Liver (tissue), 9 donors: ENCODE results near the gene PHC1. TPM values are rescaled to one million over a fixed set of nuclear protein-coding genes. Genes with fewer than 3 reads are reported as not detected.
A peak's percentile ranks its signal among the peaks of the same experiment; 100 is the strongest.

Source experiments
- DNase-seq: peaks from one replicate; pipeline ENCODE4 v3.0.0-alpha.2; 2017; ENCODE audit warnings: low spot score
- H3K27ac ChIP-seq, 2 donors: one replicate each; pipeline ENCODE4 v1.7.0; 2013; ENCODE audit warnings: inconsistent platforms in 2 of 2, low read length in 2 of 2, control low read depth in 1 of 2, low read depth in 1 of 2, mild to moderate bottlenecking in 1 of 2
- H3K27me3 ChIP-seq, 4 donors: one replicate each; pipeline versions ENCODE4 v1.6.1 to v1.7.0; 2013; ENCODE audit warnings: low read length in 3 of 4, inconsistent platforms in 1 of 4, mild to moderate bottlenecking in 1 of 4, moderate library complexity in 1 of 4; ENCODE audit not compliant: control insufficient read depth in 4 of 4, insufficient read depth in 4 of 4
- H3K36me3 ChIP-seq, 4 donors: one replicate each; pipeline versions ENCODE4 v1.6.1 to v1.7.0; 2013; ENCODE audit warnings: low read length in 3 of 4, mild to moderate bottlenecking in 3 of 4, low read depth in 1 of 4, moderate library complexity in 1 of 4; ENCODE audit not compliant: control insufficient read depth in 4 of 4, insufficient read depth in 3 of 4
- H3K4me1 ChIP-seq, 4 donors: one replicate each; pipeline versions ENCODE4 v1.6.1 to v1.7.0; 2013; ENCODE audit warnings: low read length in 3 of 4, mild to moderate bottlenecking in 3 of 4, moderate library complexity in 1 of 4; ENCODE audit not compliant: control insufficient read depth in 4 of 4, insufficient read depth in 4 of 4
- H3K4me3 ChIP-seq, 3 donors: one replicate each; pipeline versions ENCODE4 v1.6.1 to v1.7.0; 2013; ENCODE audit warnings: low read length in 3 of 3, control low read depth in 1 of 3, low read depth in 1 of 3, mild to moderate bottlenecking in 1 of 3
- H3K9ac ChIP-seq, 2 donors: one replicate each; pipeline ENCODE4 v1.7.0; 2013; ENCODE audit warnings: low read length in 2 of 2, mild to moderate bottlenecking in 2 of 2, moderate library complexity in 2 of 2, control low read depth in 1 of 2, low read depth in 1 of 2
- H3K9me3 ChIP-seq, 4 donors: one replicate each; pipeline versions ENCODE4 v1.6.1 to v1.7.0; 2013; ENCODE audit warnings: low read length in 3 of 4; ENCODE audit not compliant: control insufficient read depth in 4 of 4
- ATF3 ChIP-seq: IDR thresholded peaks from 2 replicates; pipeline ENCODE4 v1.6.1; 2016; ENCODE audit warnings: antibody characterized with exemption
- CTCF ChIP-seq: fragments of 150-350 bp; IDR thresholded peaks from 2 replicates; pipeline ENCODE4 v1.5.1; 2017; ENCODE audit warnings: improper control_type of control experiment, low read depth, low read length; ENCODE audit not compliant: missing input control
- EGR1 ChIP-seq, 2 donors: IDR thresholded peaks; 2 replicates each; pipeline ENCODE4 v1.6.1; 2016 to 2018; ENCODE audit warnings: antibody characterized with exemption in 2 of 2, low read depth in 2 of 2
- FOXA1 ChIP-seq: IDR thresholded peaks from 2 replicates; pipeline ENCODE4 v1.6.1; 2016; ENCODE audit warnings: antibody characterized with exemption
- FOXA2 ChIP-seq: IDR thresholded peaks from 2 replicates; pipeline ENCODE4 v1.6.1; 2016; ENCODE audit warnings: antibody characterized with exemption
- GABPA ChIP-seq, 2 donors: IDR thresholded peaks in 1 of 2; conservative IDR thresholded peaks in 1 of 2; 2 replicates each; pipeline ENCODE4 v1.6.1; 2016; ENCODE audit warnings: antibody characterized with exemption in 2 of 2, mild to moderate bottlenecking in 1 of 2, moderate library complexity in 1 of 2
- HNF4A ChIP-seq, 2 donors: conservative IDR thresholded peaks; 2 replicates each; pipeline ENCODE4 v1.6.1; 2016; ENCODE audit warnings: antibody characterized with exemption in 2 of 2, mild to moderate bottlenecking in 2 of 2
- HNF4G ChIP-seq: IDR thresholded peaks from 2 replicates; pipeline ENCODE4 v1.6.1; 2016; ENCODE audit warnings: antibody characterized with exemption
- JUND ChIP-seq, 2 donors: IDR thresholded peaks; 2 replicates each; pipeline ENCODE4 v1.6.1; 2016; ENCODE audit warnings: antibody characterized with exemption in 2 of 2
- MAX ChIP-seq: IDR thresholded peaks from 2 replicates; pipeline ENCODE4 v1.6.1; 2016; ENCODE audit warnings: antibody characterized with exemption
- RAD21 ChIP-seq, 2 donors: IDR thresholded peaks; 2 replicates each; pipeline ENCODE4 v1.6.1; 2016; ENCODE audit warnings: antibody characterized with exemption in 2 of 2, mild to moderate bottlenecking in 2 of 2
- REST ChIP-seq: IDR thresholded peaks from 2 replicates; pipeline ENCODE4 v1.6.1; 2016; ENCODE audit warnings: antibody characterized with exemption, mild to moderate bottlenecking
- RXRA ChIP-seq, 2 donors: IDR thresholded peaks; 2 replicates each; pipeline ENCODE4 v1.6.1; 2017 to 2018; ENCODE audit warnings: antibody characterized with exemption in 2 of 2, mild to moderate bottlenecking in 1 of 2
- SP1 ChIP-seq: IDR thresholded peaks from 2 replicates; pipeline ENCODE4 v1.6.1; 2018; ENCODE audit warnings: antibody characterized with exemption, mild to moderate bottlenecking
- TAF1 ChIP-seq: conservative IDR thresholded peaks from 2 replicates; pipeline ENCODE4 v1.6.1; 2016; ENCODE audit warnings: antibody characterized with exemption, mild to moderate bottlenecking
- YY1 ChIP-seq: IDR thresholded peaks from 2 replicates; pipeline ENCODE4 v1.6.1; 2016; ENCODE audit warnings: antibody characterized with exemption, mild to moderate bottlenecking
- ZBTB33 ChIP-seq: IDR thresholded peaks from 2 replicates; pipeline ENCODE4 v1.6.1; 2016; ENCODE audit warnings: antibody characterized with exemption
- WGBS: extraction: QIAGEN DNeasy Blood & Tissue Kit; methylation state at CpG from one replicate; pipeline ENCODE4 v1.1.7; 2013; 5-methylcytosine and 5-hydroxymethylcytosine counted together
- polyA plus RNA-seq, 2 donors: library from polyadenylated mRNA; stranded (reverse) in 1 of 2; unstranded in 1 of 2; fragments of 200-250 nt in 1 of 2; fragments of >200 nt in 1 of 2; fragmentation: Nextera tagmentation in 1 of 2; extraction: Ambion mirVana in 1 of 2; gene quantifications; one replicate each; pipeline versions ENCODE4 v1.2.1 to v1.2.3, GENCODE V29; 2013 to 2015
- total RNA-seq, 2 donors: library from RNA; depleted of rRNA; stranded (reverse); fragments of >200 nt; gene quantifications; one replicate each; pipeline ENCODE4 v1.2.3, GENCODE V29; 2014
- donor health status: healthy.
- donor health status: healthy.
- donor health status: healthy.
- donor health status: healthy.
- donor health status: healthy.

Gene PHC1
- total and polyA plus RNA-seq, 4 donors = 2.4 to 7.6 (median 3.9) TPM

- Histone ChIP-seq H3K27ac (no peak overlapping the region), H3K36me3 (peaks cover 11 to 39% (median 34%) of the 10 kb centered on the region in 4 donors), H3K9ac (no peak overlapping the region), H3K9me3 (no peaks in the 10 kb centered on the region), H3K4me1 (peaks cover 0 to 34% (median 26%) of the 10 kb centered on the region in 4 donors), H3K27me3 (no peaks in the 10 kb centered on the region), H3K4me3 (no peak overlapping the region)
- TF ChIP-seq MAX (no peak), RXRA (IDR thresholded peaks at IDR 0.05) (peak; percentile 20 to 27), EGR1 (IDR thresholded peaks at IDR 0.05; ENCODE audit: low read depth in 2 of 2) (no peak), REST (no peak), HNF4A (conservative IDR thresholded peaks at IDR 0.05) (peak; percentile 59 to 69), JUND (IDR thresholded peaks at IDR 0.05) (no peak), SP1 (peak; percentile 31)
- WGBS = 27% methylated on average over 1 of the region's 1 CpG
- DNase-seq = no peak
Measured at GRCh38 chr12:8946733-8947132, 32.4 kb downstream of the PHC1 start.

GRCh38 chr12:8947737-8948136 is 33.4 kb downstream of the PHC1 start:
- no peak overlapping the region for H3K27ac ChIP-seq
- H3K4me1 ChIP-seq = peaks cover 0 to 34% (median 26%) of the 10 kb centered on the region in 4 donors
- no peaks in the 10 kb centered on the region for H3K27me3 ChIP-seq
- H3K9ac ChIP-seq = no peak overlapping the region
- DNase-seq = no peak
- no peak for TF ChIP-seq ATF3
- TF ChIP-seq CTCF = no peak
- TF ChIP-seq ZBTB33 = no peak
- no peak for TF ChIP-seq JUND (IDR thresholded peaks at IDR 0.05)
- TF ChIP-seq SP1 = no peak
- TF ChIP-seq GABPA (IDR thresholded peaks at IDR 0.05 in 1 of 2, conservative IDR thresholded peaks at IDR 0.05 in 1 of 2) = no peak
- no peak for TF ChIP-seq MAX
- TF ChIP-seq YY1 = no peak
- TF ChIP-seq EGR1 (IDR thresholded peaks at IDR 0.05; ENCODE audit: low read depth in 2 of 2) = no peak
- no peak for TF ChIP-seq TAF1
- TF ChIP-seq HNF4A (conservative IDR thresholded peaks at IDR 0.05) = no peak
- no peak for TF ChIP-seq REST
- TF ChIP-seq HNF4G = no peak
- TF ChIP-seq FOXA1 = no peak
- no peak for TF ChIP-seq RXRA (IDR thresholded peaks at IDR 0.05)
- TF ChIP-seq FOXA2 = no peak
- TF ChIP-seq RAD21 (IDR thresholded peaks at IDR 0.05) = no peak
- H3K36me3 ChIP-seq = peaks cover 7 to 29% (median 26%) of the 10 kb centered on the region in 4 donors
- no peaks in the 10 kb centered on the region for H3K9me3 ChIP-seq
- peak overlapping the region in 1 of 3 donors; percentile 5 for H3K4me3 ChIP-seq
